Panc1 (cell line): ENCODE data around the gene ZNF830. TPM values are rescaled to one million over a fixed set of nuclear protein-coding genes. Genes with fewer than 3 reads are reported as not detected.

ENCODE experiments used
- ATAC-seq: fragments of 200-7000 bp; cut with Tn5 transposase; 2 replicates; pipeline ENCODE4 v1.9.1; 2020; ENCODE audit warnings: mild to moderate bottlenecking, moderate library complexity
- Bru-seq: library from RNA; stranded (reverse); fragments of 400-500 nt; gene quantifications from one replicate; lab custom pipeline; 2021; lab: Mats Ljungman, UMichigan
- BruChase-seq, 2 experiments: library from RNA; stranded (reverse); fragments of 400-500 nt; gene quantifications; one replicate each; lab custom pipeline; 2021; lab: Mats Ljungman, UMichigan
- BruUV-seq: library from RNA; stranded (reverse); fragments of 400-500 nt; replicated peaks from 2 replicates; lab custom pipeline; 2021; lab: Mats Ljungman, UMichigan
- CTCF ChIA-PET: fragments of 300-600 bp; sonication (Branson Sonifier 250); formaldehyde crosslinking; loops from one replicate; lab custom pipeline; 2022; ENCODE audit warnings: antibody characterized with exemption; lab: Charles Lee
- POLR2A ChIA-PET: fragments of 300-600 bp; sonication (Branson Sonifier 250); formaldehyde crosslinking; loops from one replicate; lab custom pipeline; 2022; ENCODE audit warnings: antibody characterized with exemption; lab: Charles Lee
- DNase-seq: peaks from one replicate; pipeline ENCODE4 v3.0.0-alpha.2; 2010; ENCODE audit warnings: low read depth, low spot score
- H3K27ac ChIP-seq: 2 replicates; pipeline ENCODE4 v1.5.1; 2011; ENCODE audit warnings: mild to moderate bottlenecking, low read length, inconsistent platforms
- H3K27me3 ChIP-seq: fragments of 200-500 bp; sonication (Bioruptor generic); 2 replicates; pipeline ENCODE4 v1.6.0; 2014; ENCODE audit warnings: low read length, inconsistent platforms; ENCODE audit not compliant: control insufficient read depth, insufficient read depth
- H3K36me3 ChIP-seq: fragments of 200-500 bp; sonication (Bioruptor generic); 2 replicates; pipeline ENCODE4 v1.5.1; 2014; ENCODE audit warnings: inconsistent platforms, mild to moderate bottlenecking, low read length, moderate library complexity; ENCODE audit not compliant: control insufficient read depth, insufficient read depth
- H3K4me1 ChIP-seq: 2 replicates; pipeline ENCODE4 v1.5.1; 2011; ENCODE audit warnings: inconsistent platforms, mild to moderate bottlenecking, low read length, moderate library complexity; ENCODE audit not compliant: control insufficient read depth, insufficient read depth
- H3K4me3 ChIP-seq, 2 experiments: 2 replicates each; pipeline ENCODE4 v1.5.1; 2011 to 2012; ENCODE audit warnings: low read depth in 2 of 2, low read length in 2 of 2, mild to moderate bottlenecking in 2 of 2, inconsistent platforms in 1 of 2, moderate library complexity in 1 of 2
- H3K9me3 ChIP-seq: fragments of 200-500 bp; sonication (Bioruptor generic); 2 replicates; pipeline ENCODE4 v1.5.1; 2014; ENCODE audit warnings: low read depth, mild to moderate bottlenecking, inconsistent platforms, low read length, moderate library complexity; ENCODE audit not compliant: control insufficient read depth, insufficient read depth
- POLR2AphosphoS5 ChIP-seq: IDR thresholded peaks from 2 replicates; pipeline ENCODE4 v1.6.1; 2012; ENCODE audit warnings: mild to moderate bottlenecking, low read depth, low read length, moderate library complexity
- TCF7L2 ChIP-seq: IDR thresholded peaks from 2 replicates; pipeline ENCODE4 v1.6.1; 2011; ENCODE audit warnings: mild to moderate bottlenecking, low read depth, low read length, inconsistent platforms
- in situ Hi-C: cut with HindIII; loops from 2 replicates; pipeline ENCODE4 v1.10.0; 2016; ENCODE audit warnings: low sequenced_read_pairs, low pct_unique_long_range_greater_than_20kb
- intact Hi-C: fragments of 100-400 bp; cut with micrococcal nuclease; formaldehyde crosslinking; loops from one replicate; pipeline ENCODE4 v1.10.0; 2022; ENCODE audit not compliant: unreplicated experiment
- long read RNA-seq: library from polyadenylated mRNA; unstranded; transcript quantifications from one replicate; pipeline ENCODE4 v2.0.0, GENCODE V29; 2021; ENCODE audit not compliant: unreplicated experiment
- polyA plus RNA-seq: library from polyadenylated mRNA; unstranded; fragments of >200 nt; gene quantifications from one replicate; pipeline ENCODE4 v1.2.1, GENCODE V29; 2012; ENCODE audit warnings: missing spikeins; ENCODE audit not compliant: insufficient read length
- total RNA-seq: library from RNA; stranded (reverse); gene quantifications from one replicate; pipeline ENCODE4 v1.2.1, GENCODE V29; 2021; ENCODE audit not compliant: unreplicated experiment
- TF ChIP-seq, protein P1 (sequence below): fragments of 450-650 bp; IDR thresholded peaks from 2 replicates; pipeline ENCODE4 v1.5.1; 2017; ENCODE audit warnings: mild to moderate bottlenecking
- TF ChIP-seq, protein P2 (sequence below), 2 experiments: IDR thresholded peaks; 2 replicates each; pipeline ENCODE4 v1.6.1; 2011 to 2012; ENCODE audit warnings: low read depth in 2 of 2, control low read depth in 1 of 2, low read length in 1 of 2, mild to moderate bottlenecking in 1 of 2, moderate library complexity in 1 of 2; ENCODE audit not compliant: insufficient read depth in 1 of 2

ZNF830 gene
- 17.5 TPM for total RNA-seq
- 10.5 TPM for polyA plus RNA-seq
- percentile 96 among the genes with signal in this experiment for Bru-seq, nascent RNA
- percentile 98 among the genes with signal in this experiment for BruChase-seq, experiment 1, labeled RNA remaining after a 2-hour chase
- BruChase-seq, experiment 2, labeled RNA remaining after a 6-hour chase = percentile 86 among the genes with signal in this experiment
- long read RNA-seq, transcript ZNF830-201 (1 exons, 2,246 nt) = major isoform, 21 of 23 reads
- long read RNA-seq, partial matches to known transcripts = 0 of 23 reads
- long read RNA-seq, other reads (novel, unspliced or antisense) = 1 of 23 reads

- peaks cover 14% of the 10 kb centered on the region for H3K36me3 ChIP-seq
- intact Hi-C loops (loop anchor here (10.0 kb wide), 1 partner anchor 417 kb away; no protein-coding TSS in a partner anchor), in situ Hi-C loops (no loop called here)
- H3K9me3 ChIP-seq = no peaks in the 10 kb centered on the region
- ATAC-seq = peak; percentile 98
- no peaks in the 10 kb centered on the region; the same call in 1 of the 2 replicates for H3K27me3 ChIP-seq
- peaks cover 15% of the 10 kb centered on the region; the same call in 1 of the 2 replicates for H3K4me1 ChIP-seq
- BruUV-seq = no TSS peak
- TF ChIP-seq POLR2AphosphoS5 = peak; percentile 97
- TF ChIP-seq, protein P1, sequence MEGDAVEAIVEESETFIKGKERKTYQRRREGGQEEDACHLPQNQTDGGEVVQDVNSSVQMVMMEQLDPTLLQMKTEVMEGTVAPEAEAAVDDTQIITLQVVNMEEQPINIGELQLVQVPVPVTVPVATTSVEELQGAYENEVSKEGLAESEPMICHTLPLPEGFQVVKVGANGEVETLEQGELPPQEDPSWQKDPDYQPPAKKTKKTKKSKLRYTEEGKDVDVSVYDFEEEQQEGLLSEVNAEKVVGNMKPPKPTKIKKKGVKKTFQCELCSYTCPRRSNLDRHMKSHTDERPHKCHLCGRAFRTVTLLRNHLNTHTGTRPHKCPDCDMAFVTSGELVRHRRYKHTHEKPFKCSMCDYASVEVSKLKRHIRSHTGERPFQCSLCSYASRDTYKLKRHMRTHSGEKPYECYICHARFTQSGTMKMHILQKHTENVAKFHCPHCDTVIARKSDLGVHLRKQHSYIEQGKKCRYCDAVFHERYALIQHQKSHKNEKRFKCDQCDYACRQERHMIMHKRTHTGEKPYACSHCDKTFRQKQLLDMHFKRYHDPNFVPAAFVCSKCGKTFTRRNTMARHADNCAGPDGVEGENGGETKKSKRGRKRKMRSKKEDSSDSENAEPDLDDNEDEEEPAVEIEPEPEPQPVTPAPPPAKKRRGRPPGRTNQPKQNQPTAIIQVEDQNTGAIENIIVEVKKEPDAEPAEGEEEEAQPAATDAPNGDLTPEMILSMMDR = no peak
- TF ChIP-seq, protein P2, sequence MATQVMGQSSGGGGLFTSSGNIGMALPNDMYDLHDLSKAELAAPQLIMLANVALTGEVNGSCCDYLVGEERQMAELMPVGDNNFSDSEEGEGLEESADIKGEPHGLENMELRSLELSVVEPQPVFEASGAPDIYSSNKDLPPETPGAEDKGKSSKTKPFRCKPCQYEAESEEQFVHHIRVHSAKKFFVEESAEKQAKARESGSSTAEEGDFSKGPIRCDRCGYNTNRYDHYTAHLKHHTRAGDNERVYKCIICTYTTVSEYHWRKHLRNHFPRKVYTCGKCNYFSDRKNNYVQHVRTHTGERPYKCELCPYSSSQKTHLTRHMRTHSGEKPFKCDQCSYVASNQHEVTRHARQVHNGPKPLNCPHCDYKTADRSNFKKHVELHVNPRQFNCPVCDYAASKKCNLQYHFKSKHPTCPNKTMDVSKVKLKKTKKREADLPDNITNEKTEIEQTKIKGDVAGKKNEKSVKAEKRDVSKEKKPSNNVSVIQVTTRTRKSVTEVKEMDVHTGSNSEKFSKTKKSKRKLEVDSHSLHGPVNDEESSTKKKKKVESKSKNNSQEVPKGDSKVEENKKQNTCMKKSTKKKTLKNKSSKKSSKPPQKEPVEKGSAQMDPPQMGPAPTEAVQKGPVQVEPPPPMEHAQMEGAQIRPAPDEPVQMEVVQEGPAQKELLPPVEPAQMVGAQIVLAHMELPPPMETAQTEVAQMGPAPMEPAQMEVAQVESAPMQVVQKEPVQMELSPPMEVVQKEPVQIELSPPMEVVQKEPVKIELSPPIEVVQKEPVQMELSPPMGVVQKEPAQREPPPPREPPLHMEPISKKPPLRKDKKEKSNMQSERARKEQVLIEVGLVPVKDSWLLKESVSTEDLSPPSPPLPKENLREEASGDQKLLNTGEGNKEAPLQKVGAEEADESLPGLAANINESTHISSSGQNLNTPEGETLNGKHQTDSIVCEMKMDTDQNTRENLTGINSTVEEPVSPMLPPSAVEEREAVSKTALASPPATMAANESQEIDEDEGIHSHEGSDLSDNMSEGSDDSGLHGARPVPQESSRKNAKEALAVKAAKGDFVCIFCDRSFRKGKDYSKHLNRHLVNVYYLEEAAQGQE (IDR thresholded peaks at IDR 0.05; ENCODE audit: insufficient read depth in 1 of 2, low read depth in 2 of 2, low read length in 1 of 2) = peak in 1 of 2 experiments; percentile 7; a peak in 2 of 4 replicates
- peak; percentile 78 for DNase-seq
- peak within 1 kb of the TSS; percentile 98 to 99 for H3K4me3 ChIP-seq
- ChIA-PET CTCF (no interaction called here), POLR2A (interaction anchor here (0.6 to 0.7 kb wide), 4 partner anchors 114 to 302 kb away, joined by 4 to 6 read pairs (median 5); partner anchors contain the start of gene SLFN5)
- peak within 1 kb of the TSS; percentile 96 for H3K27ac ChIP-seq
Observed at GRCh38 chr17:34961093-34961911, at the start of gene ZNF830, which contains the start of gene CCT6B. Gene ZNF830, plus strand, starts transcription at chr17:34961540. Its CDS starts 27 bp downstream, at chr17:34961567. Gene CCT6B, minus strand, starts transcription at chr17:34961460. Its CDS starts 67 bp downstream, at chr17:34961393.

GRCh38 chr17:34913001-34913400 lies 48.3 kb upstream of the ZNF830 start:
- in situ Hi-C loops = no loop called here
- no peak for ATAC-seq
- no TSS peak for BruUV-seq
- Histone ChIP-seq H3K4me3 (no peak overlapping the region), H3K27ac (no peak overlapping the region), H3K9me3 (no peaks in the 10 kb centered on the region), H3K4me1 (no peaks in the 10 kb centered on the region), H3K27me3 (no peaks in the 10 kb centered on the region; the same call in 1 of the 2 replicates), H3K36me3 (no peaks in the 10 kb centered on the region)
- TF ChIP-seq TCF7L2 = no peak
- ChIA-PET CTCF (no interaction called here), POLR2A (no interaction called here)
- intact Hi-C loops = loop anchor here (10.0 kb wide), 1 partner anchor 62 kb away; no protein-coding TSS in a partner anchor
- no peak for DNase-seq
